HG02884 (cell line): ENCODE measurements around the gene SMARCD2.
"Not testable (repeated sequence)": the region's sequence is repeated elsewhere in the genome, so short reads cannot be mapped to it uniquely, and the experiment has no call there.

Experiments
- ATAC-seq: cut with Tn5 transposase; IDR thresholded peaks from one replicate; pipeline ENCODE4 v1.9.1; 2021; ENCODE audit warnings: mild to moderate bottlenecking, moderate library complexity; ENCODE audit not compliant: unreplicated experiment

SMARCD2 gene

GRCh38 chr17:63816123-63816522, 26.4 kb downstream of the SMARCD2 start:
- ATAC-seq = no peak

- no peak for ATAC-seq
These were observed 32.5 kb downstream of the SMARCD2 start for GRCh38 chr17:63809970-63810369.

- no peak for ATAC-seq
These were observed 36.9 kb downstream of the SMARCD2 start for GRCh38 chr17:63805591-63805990.

GRCh38 chr17:63804328-63804727, 38.2 kb downstream of the SMARCD2 start:
- no peak for ATAC-seq

GRCh38 chr17:63800783-63801182, 41.7 kb downstream of the SMARCD2 start:
- ATAC-seq = no peak

GRCh38 chr17:63798572-63799106, 43.8 kb downstream of the SMARCD2 start:
- no peak for ATAC-seq

GRCh38 chr17:63796375-63796774, 46.1 kb downstream of the SMARCD2 start:
- not testable (repeated sequence) for ATAC-seq

- no peak for ATAC-seq
These were observed 50.3 kb downstream of the SMARCD2 start for GRCh38 chr17:63792055-63792729.

GRCh38 chr17:63790057-63790456, 52.4 kb downstream of the SMARCD2 start:
- ATAC-seq = no peak

GRCh38 chr17:63786971-63787711, 55.3 kb downstream of the SMARCD2 start:
- no peak for ATAC-seq

- ATAC-seq = no peak
These were observed 56.4 kb downstream of the SMARCD2 start for GRCh38 chr17:63786117-63786516.

- no peak for ATAC-seq
These were observed 56.9 kb downstream of the SMARCD2 start for GRCh38 chr17:63785556-63785955.

- no peak for ATAC-seq
These were observed 59.0 kb downstream of the SMARCD2 start for GRCh38 chr17:63783522-63783921.
